ENCODE data around the gene SOX8. TPM values are rescaled to one million over a fixed set of nuclear protein-coding genes. Genes with fewer than 3 reads are reported as not detected.

SOX8 gene
- total and polyA plus RNA-seq, 2 donors (not counting 1 experiment from before 2014, with no cell fraction given), result 0.03 TPM; not detected in 1

DNA sequence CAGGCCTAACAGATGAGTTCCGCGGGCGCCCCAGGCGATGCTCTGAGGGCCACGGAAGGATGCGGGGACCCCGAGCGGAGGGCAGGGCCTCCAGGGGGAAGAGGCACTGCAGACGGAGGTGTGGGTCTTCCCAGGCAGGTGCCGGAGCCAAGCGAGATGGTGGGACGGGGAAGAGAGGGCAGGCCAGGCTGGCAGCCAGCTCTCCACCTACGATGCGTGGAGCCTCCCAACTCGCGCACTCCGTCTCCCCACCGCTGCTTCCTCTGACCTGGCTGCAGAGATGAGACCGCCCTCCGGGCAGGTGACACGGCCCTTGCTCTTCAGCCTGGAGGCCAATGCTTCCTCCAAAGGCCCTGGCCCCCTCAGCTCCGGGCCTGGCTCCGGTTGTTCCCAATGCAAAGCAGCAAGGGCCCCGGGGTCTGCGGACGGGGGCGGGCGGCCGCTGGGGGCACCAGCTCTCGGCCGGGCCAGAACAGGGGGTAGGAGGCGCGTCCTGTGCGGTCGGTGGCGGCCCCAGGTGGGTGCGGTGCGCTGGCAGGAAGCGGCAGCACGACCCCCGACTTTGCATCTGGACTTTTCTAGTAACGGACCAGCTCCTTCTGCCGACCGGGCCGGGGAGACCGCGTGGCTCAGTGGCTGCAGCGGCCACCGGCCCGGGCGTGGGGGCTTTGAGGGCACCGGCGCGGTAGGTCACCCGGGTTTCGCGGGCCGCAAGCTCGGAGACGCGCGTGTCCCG lies 1.5 kb upstream of the SOX8 start:
- Histone ChIP-seq H4K20me1 (ENCODE audit: control insufficient read depth, extremely low read depth, insufficient read depth, low read length) (no peaks in the 10 kb centered on the region), H3K36me3 (ENCODE audit: control insufficient read depth, insufficient read depth, low read length) (no peaks in the 10 kb centered on the region), H3K4me2 (ENCODE audit: extremely low read depth, insufficient read depth, low read length) (no peak overlapping the region), H3K79me2 (ENCODE audit: control insufficient read depth, insufficient read depth, low read length) (no peaks in the 10 kb centered on the region), H3K27ac (ENCODE audit: insufficient read depth, low read length) (no peak overlapping the region), H2AFZ (ENCODE audit: low read length) (no peak overlapping the region), H3K27me3 (ENCODE audit: control insufficient read depth, insufficient read depth, low read length) (peaks cover 33% of the 10 kb centered on the region), H3K9ac (ENCODE audit: insufficient read depth, low read length) (no peak overlapping the region), H3K4me3 (replicated peaks in 1 of 4; ENCODE audit: control extremely low read depth in 1 of 4, insufficient read depth in 1 of 4, low read depth in 3 of 4, low read length in 4 of 4) (no peak overlapping the region), H3K4me1 (ENCODE audit: control insufficient read depth, extremely low read depth, insufficient read depth, low read length) (no peaks in the 10 kb centered on the region), H3K9me3 (ENCODE audit: control insufficient read depth, insufficient read depth, low read depth, low read length) (no peaks in the 10 kb centered on the region)
- TF ChIP-seq, protein P1, sequence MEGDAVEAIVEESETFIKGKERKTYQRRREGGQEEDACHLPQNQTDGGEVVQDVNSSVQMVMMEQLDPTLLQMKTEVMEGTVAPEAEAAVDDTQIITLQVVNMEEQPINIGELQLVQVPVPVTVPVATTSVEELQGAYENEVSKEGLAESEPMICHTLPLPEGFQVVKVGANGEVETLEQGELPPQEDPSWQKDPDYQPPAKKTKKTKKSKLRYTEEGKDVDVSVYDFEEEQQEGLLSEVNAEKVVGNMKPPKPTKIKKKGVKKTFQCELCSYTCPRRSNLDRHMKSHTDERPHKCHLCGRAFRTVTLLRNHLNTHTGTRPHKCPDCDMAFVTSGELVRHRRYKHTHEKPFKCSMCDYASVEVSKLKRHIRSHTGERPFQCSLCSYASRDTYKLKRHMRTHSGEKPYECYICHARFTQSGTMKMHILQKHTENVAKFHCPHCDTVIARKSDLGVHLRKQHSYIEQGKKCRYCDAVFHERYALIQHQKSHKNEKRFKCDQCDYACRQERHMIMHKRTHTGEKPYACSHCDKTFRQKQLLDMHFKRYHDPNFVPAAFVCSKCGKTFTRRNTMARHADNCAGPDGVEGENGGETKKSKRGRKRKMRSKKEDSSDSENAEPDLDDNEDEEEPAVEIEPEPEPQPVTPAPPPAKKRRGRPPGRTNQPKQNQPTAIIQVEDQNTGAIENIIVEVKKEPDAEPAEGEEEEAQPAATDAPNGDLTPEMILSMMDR (conservative IDR thresholded peaks at IDR 0.05 in 1 of 2, IDR thresholded peaks at IDR 0.05 in 1 of 2; ENCODE audit: low read depth in 1 of 2, low read length in 2 of 2), result no peak
- no peak for TF ChIP-seq EZH2 (IDR thresholded peaks at IDR 0.05; ENCODE audit: low read length, missing control alignments)
- no peak for DNase-seq (ENCODE audit: low read depth in 2 of 2)

DNA sequence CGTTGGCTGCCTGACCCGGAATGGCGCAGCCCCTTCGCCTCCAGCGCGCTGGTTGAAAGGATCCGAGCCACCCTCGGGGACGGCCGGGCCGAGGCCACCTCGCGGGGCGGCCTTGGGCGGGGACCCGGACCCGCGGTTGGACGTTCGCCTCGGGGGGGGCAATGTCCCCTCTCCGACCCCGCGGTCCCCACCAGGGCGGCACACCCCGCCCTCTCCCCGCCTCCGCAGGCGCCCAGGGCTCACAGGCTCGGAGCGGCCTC lies 1.0 kb upstream of the SOX8 start:
- H3K4me3 ChIP-seq (replicated peaks in 1 of 4; ENCODE audit: control extremely low read depth in 1 of 4, insufficient read depth in 1 of 4, low read depth in 3 of 4, low read length in 4 of 4), result no peak overlapping the region

DNA sequence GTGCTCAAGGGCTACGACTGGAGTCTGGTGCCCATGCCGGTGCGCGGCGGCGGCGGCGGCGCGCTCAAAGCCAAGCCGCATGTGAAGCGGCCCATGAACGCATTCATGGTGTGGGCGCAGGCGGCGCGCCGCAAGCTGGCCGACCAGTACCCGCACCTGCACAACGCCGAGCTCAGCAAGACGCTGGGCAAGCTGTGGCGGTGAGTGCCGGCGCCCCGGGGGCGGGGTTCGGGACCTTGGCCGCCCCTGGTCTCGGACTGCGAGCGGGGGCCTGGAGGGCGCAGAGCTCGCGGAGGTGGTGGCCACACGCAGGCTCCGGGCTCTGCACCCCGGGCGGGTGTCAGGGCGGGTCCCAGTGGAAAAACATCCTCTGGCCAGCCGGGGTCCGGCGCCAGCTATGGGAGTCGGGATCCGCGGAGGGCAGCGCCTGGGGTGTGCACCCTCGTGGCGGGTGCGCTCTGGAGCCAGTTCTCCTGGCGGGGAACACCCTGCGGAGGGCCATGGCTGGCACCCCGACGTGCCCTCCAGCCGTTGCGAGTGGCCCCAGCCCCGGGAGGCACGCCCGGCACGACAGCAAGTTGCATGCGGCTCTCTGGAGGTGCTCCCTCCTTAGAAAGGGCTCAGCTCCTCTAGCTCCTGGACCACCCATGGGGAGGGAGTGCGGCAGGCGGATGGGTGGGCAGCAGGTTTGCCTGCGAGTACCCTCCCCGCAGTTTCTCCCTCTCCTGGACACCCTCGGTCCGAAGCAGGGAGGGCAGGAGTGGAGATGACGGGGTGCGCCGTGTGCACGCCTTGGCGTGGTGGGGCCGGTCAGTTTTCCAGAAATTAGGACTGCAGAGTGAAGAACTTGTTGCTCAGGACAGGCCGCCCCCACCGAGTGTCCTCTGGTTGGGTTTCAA lies 824 bp downstream of the SOX8 start:
- Histone ChIP-seq H3K79me2 (ENCODE audit: control insufficient read depth, insufficient read depth, low read length) (no peaks in the 10 kb centered on the region), H2AFZ (ENCODE audit: low read length) (no peak overlapping the region), H3K27me3 (ENCODE audit: control insufficient read depth, insufficient read depth, low read length) (peaks cover 32% of the 10 kb centered on the region), H3K4me3 (replicated peaks in 1 of 4; ENCODE audit: control extremely low read depth in 1 of 4, insufficient read depth in 1 of 4, low read depth in 3 of 4, low read length in 4 of 4) (no peak overlapping the region), H3K4me2 (ENCODE audit: extremely low read depth, insufficient read depth, low read length) (no peak overlapping the region), H3K4me1 (ENCODE audit: control insufficient read depth, extremely low read depth, insufficient read depth, low read length) (no peaks in the 10 kb centered on the region), H3K9me3 (ENCODE audit: control insufficient read depth, insufficient read depth, low read depth, low read length) (no peaks in the 10 kb centered on the region), H3K9ac (ENCODE audit: insufficient read depth, low read length) (no peak overlapping the region), H4K20me1 (ENCODE audit: control insufficient read depth, extremely low read depth, insufficient read depth, low read length) (no peaks in the 10 kb centered on the region), H3K36me3 (ENCODE audit: control insufficient read depth, insufficient read depth, low read length) (no peaks in the 10 kb centered on the region), H3K27ac (ENCODE audit: insufficient read depth, low read length) (no peak overlapping the region)
- TF ChIP-seq EZH2 (IDR thresholded peaks at IDR 0.05; ENCODE audit: low read length, missing control alignments), result peak; percentile 96
- TF ChIP-seq, protein P1 (conservative IDR thresholded peaks at IDR 0.05 in 1 of 2, IDR thresholded peaks at IDR 0.05 in 1 of 2; ENCODE audit: low read depth in 1 of 2, low read length in 2 of 2), result no peak
- DNase-seq (ENCODE audit: low read depth in 2 of 2), result no peak

More for the DNA sequence above, 1.0 kb upstream of the SOX8 start:
- Histone ChIP-seq H2AFZ (ENCODE audit: low read length) (no peak overlapping the region), H3K27me3 (ENCODE audit: control insufficient read depth, insufficient read depth, low read length) (peaks cover 32% of the 10 kb centered on the region), H3K4me1 (ENCODE audit: control insufficient read depth, extremely low read depth, insufficient read depth, low read length) (no peaks in the 10 kb centered on the region), H3K9me3 (ENCODE audit: control insufficient read depth, insufficient read depth, low read depth, low read length) (no peaks in the 10 kb centered on the region), H3K4me2 (ENCODE audit: extremely low read depth, insufficient read depth, low read length) (no peak overlapping the region), H3K9ac (ENCODE audit: insufficient read depth, low read length) (no peak overlapping the region), H3K36me3 (ENCODE audit: control insufficient read depth, insufficient read depth, low read length) (no peaks in the 10 kb centered on the region), H4K20me1 (ENCODE audit: control insufficient read depth, extremely low read depth, insufficient read depth, low read length) (no peaks in the 10 kb centered on the region), H3K79me2 (ENCODE audit: control insufficient read depth, insufficient read depth, low read length) (no peaks in the 10 kb centered on the region), H3K27ac (ENCODE audit: insufficient read depth, low read length) (no peak overlapping the region)
- TF ChIP-seq EZH2 (IDR thresholded peaks at IDR 0.05; ENCODE audit: low read length, missing control alignments), result no peak
- TF ChIP-seq, protein P1 (conservative IDR thresholded peaks at IDR 0.05 in 1 of 2, IDR thresholded peaks at IDR 0.05 in 1 of 2; ENCODE audit: low read depth in 1 of 2, low read length in 2 of 2), result no peak
- no peak for DNase-seq (ENCODE audit: low read depth in 2 of 2)

Measured in fibroblast of lung (primary cell).